ENCODE results near the gene PLD6.
"Not testable (repeated sequence)": the region's sequence is repeated elsewhere in the genome, so short reads cannot be mapped to it uniquely, and the experiment has no call there.

PLD6 gene

DNA sequence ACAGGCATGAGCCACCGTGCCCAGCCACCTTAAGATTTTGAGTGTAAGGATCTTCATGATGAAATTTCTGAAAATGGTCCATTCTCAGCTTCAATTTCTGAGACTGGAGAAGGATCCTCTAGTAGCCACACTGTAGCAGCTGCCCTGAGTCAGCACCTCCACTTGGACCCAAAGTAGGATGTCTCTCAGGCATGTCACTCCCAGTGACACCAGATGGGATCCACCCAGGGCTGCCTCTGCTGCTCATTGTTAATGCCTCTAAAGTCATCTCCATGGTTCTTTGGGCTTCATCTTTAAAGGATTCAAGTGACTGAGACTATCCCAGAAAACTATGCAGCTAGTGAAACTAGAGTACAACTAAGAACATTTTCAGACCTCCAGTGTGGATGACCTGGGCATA is 7.9 kb downstream of the PLD6 start:
- no peak for DNase-seq

DNA sequence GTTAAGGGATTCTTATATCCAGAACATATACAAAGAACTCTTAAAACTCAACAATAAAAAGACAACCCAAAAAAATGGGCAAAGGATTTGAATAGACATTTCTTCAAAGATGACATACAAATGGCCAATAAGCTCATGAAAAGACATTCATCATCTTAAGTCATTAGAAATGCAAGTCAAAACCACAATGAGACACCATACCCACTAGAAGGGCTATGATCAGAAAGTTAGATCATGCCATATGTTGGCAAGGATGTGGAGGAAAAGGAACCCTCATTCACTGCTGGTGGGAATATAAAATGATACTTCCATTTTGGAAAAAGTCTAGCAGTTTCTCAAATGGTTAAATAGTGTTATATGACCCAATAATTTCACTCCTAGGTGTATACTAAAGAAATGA is 9.4 kb downstream of the PLD6 start:
- no peak for DNase-seq

DNA sequence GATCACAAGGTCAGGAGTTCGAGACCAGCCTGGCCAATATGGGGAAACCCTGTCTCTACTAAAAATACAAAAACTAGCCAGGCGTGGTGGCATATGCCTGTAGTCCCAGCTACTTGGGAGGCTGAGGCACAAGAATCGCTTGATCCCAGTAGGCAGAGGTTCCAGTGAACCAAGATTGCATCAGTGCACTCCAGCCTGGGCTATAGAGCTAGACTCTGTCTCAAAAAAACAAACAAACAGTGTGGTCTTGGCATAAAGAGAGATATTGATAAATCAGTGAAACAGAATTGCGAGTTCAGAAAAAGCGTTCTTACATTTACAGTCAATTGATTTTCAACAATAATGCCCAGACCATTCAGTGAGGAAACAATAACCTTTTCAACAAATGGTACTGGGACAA is 10.7 kb downstream of the PLD6 start:
- not testable (repeated sequence) for DNase-seq

GRCh38 chr17:17191961-17192381 is 14.2 kb downstream of the PLD6 start:
- no peak for DNase-seq

- DNase-seq: no peak
Measured at GRCh38 chr17:17191346-17191792, 14.8 kb downstream of the PLD6 start.

GRCh38 chr17:17190188-17190587 is 15.9 kb downstream of the PLD6 start:
- DNase-seq: no peak

DNA sequence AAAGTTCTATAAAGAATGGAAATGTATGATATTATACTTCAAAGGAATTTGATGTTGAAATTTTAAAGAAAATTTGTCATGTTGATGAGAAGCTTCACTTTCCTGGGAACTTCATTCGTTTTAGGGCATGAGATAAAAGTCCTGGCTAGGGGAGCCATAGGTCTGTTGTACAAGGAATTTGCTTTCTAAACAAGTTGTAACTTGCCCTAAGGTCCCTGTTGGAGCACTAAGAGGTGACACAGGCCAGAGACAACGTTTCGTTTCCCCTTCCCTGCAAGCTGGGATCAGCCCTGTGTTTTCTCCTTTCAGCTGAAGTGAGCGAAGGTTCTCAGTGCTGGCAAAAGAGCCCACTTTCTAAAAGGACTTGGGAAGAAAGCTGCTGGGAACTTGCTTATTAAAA is 16.6 kb downstream of the PLD6 start:
- DNase-seq: no peak

GRCh38 chr17:17188586-17188985 is 17.5 kb downstream of the PLD6 start:
- DNase-seq: no peak

- DNase-seq: no peak
Measured at GRCh38 chr17:17186551-17187505, 19.3 kb downstream of the PLD6 start.

DNA sequence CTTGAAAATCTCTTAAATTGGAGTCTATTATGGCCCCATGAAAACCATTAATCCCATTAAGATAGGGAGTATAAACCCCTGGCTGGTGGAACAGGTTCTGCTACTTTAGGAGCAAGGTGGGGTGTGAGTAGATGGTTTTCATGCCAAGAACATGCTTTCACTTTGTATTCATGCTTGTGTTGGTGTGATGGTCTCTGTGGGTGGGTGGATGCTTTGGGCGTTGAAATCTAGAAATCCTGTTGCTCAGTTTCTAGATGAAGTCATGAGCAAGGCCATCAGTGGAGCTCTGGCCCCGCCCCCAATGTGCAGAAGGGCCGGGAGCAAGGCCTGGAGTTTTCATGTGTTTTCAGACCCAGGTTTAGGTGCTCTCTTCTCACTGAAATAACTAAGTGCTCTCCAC is 20.1 kb downstream of the PLD6 start:
- peak; percentile 81 for DNase-seq

DNA sequence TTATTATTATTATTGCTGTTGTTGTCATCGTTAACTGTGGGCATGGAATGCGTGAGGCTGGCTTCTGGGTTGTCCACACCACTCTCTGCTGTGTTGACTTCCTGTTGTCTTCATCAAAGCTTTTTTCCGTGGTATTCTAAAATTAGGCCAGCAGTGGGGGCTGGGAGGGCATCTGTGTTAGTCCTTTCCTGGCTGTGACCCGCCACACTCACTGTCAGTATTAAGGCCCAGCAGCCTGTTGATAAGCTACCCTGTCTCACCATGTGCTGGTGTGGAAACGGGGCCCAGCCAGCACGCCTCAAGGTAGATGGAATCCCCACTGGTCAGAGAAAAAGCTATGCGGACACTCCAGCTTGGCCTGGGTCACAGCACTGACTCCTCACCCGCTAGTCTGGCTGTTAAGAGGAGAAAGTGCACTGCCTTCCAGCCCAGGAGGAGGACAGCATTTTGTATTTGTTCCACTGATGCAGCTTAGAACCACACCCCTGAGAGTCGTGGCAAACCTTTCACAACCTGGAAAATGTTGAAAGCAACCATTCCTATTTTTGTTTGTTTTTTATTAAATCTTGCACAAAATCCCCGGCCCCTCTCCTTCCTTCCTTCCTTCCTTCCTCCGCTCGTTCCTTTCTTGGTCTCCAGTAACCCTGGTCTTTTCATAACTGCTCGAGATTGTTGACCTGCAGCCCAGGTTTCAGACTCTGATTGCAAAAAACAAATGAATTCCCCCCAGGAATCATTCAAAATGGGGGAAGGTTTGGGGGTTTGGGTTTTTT is 21.0 kb downstream of the PLD6 start:
- DNase-seq: not testable (repeated sequence)

GRCh38 chr17:17183744-17184143 is 22.4 kb downstream of the PLD6 start:
- DNase-seq: no peak

GRCh38 chr17:17182598-17183136 is 23.5 kb downstream of the PLD6 start:
- DNase-seq: no peak

- no peak for DNase-seq
Measured at GRCh38 chr17:17181666-17182597, 24.2 kb downstream of the PLD6 start.

DNA sequence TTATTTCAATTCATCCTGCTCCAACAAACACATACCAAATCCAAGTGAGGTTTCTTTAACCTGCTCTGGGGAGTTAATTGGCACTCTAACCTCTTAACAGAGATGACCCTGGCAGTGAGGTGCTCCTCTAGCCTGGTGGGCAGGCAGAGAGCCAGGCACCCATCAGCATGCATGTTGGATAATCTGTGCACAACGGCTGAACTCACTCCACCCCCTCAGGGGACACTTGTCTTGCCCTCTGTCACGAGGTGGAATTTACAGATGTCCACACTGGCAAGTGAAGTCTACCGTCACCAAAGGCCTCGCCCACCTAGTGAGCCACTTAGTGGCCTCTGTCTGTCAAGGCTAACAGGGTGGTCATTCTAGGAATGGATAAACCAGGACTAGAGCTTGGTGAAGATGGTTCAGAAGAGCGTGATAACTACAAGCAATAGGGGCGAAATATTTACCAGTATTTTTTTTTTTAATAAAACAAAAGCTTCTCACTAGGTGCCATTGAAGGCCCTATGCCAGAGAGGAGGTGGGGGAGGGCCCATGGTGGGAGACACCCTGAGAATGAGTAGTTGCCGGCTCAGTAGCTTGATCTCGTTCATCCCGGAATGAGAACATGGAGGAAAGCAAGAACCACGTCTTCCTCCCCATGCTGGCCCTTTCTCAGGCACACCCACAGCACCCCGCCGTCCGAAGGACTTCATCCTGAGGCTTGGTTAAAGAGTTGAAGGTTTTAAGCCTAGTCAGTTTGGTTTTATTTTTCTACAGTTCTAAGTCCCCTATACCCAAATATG is 25.2 kb downstream of the PLD6 start:
- DNase-seq: no peak

- DNase-seq: no peak
Measured at GRCh38 chr17:17180141-17180603, 26.0 kb downstream of the PLD6 start.

- peak; percentile 35 for DNase-seq
Measured at GRCh38 chr17:17179371-17179827, 26.7 kb downstream of the PLD6 start.

DNA sequence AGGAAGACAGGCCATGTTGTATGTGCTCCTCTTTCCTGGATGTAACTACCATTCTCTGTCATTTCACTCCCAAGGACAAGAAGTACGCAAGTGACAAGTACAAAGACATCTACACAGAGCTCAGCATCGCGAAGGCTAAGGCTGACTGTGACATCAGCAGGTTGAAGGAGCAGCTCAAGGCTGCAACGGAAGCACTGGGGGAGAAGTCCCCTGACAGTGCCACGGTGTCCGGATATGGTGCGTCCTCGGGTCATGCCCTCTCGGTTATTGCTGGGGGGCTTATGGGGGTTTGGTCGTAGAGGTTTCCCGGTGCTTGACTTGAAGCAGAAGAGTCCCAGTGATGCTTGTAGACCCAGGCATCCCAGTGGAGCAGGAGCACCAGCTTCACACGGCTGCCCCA is 29.0 kb downstream of the PLD6 start:
- no peak for DNase-seq

DNA sequence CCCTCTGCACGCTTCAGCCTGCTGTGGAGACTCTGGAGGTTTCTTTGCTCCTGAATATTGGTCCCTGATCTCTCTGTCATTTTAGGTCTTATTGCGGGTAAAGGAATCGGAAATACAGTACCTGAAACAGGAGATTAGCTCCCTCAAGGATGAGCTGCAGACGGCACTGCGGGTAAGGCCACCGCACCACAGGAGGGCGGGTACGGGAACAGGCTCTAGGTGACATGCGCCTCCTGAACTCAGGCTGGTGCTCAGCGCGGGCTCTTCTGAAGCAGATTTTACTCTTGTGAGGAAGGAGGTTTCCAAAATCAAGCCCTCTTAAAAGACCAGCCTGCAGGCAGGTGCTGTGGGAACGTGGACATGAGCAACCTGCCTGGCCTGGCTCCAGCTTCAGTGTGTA is 29.8 kb downstream of the PLD6 start:
- no peak for DNase-seq

DNA sequence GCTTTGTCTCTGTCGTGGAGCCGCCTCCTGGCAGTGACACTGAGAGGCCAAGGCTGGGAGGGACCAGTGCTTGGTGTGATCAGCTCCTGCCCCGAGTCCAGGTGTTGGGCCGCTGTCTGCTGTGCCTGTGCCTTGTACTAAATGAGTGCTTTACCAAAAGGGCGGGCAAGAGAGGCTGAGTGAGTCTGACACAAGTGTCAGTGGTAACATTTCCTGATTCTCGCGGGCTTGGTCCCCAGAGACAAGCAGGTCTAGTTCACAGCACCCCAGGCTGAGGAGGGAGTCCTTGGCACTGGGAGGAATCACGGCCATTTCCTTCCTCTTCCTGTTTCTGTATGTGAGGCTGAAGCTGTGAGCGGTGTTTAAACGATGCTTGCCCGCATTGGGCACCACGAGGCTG is 30.2 kb downstream of the PLD6 start:
- no peak for DNase-seq

- no peak for DNase-seq
Measured at GRCh38 chr17:17175340-17175739, 30.8 kb downstream of the PLD6 start.
